Stomach (tissue), 4 donors: ENCODE measurements around the gene KCNJ16.

Experiments used
- EP300 ChIP-seq: sonication (generic); formaldehyde crosslinking; IDR thresholded peaks from one replicate; pipeline ENCODE4 v1.6.1; 2017; ENCODE audit warnings: antibody characterized with exemption
- TF ChIP-seq, protein P1 (sequence below), 7 experiments: fragments of 450-650 bp in 4 of 7; fragments of 200-600 bp in 3 of 7; sonication (generic) in 3 of 7; IDR thresholded peaks; one replicate each; pipeline ENCODE4 v1.5.1; 2016 to 2019; ENCODE audit warnings: antibody characterized with exemption in 7 of 7, control low read depth in 2 of 7, mild to moderate bottlenecking in 1 of 7

DNA sequence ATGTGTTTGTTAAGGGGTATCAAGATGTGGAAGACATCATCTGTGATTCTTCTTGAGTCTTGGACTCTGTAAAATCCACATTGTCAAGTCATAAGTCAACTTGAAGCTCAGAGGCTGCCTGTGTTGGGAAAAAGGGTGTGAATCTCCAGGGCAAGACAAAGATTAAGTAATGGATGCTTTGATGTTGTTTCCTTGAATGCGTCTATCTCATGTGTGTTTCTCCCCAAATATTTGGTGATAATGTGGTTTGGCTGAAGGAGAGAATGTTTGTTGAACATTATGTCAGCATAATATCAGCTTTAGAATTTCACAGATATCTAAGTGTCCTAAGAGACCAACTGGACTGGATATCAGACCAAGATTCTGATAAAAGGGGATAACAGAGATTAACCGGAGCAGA lies 24.1 kb upstream of the KCNJ16 start:
- no peak for TF ChIP-seq EP300
- TF ChIP-seq, protein P1, sequence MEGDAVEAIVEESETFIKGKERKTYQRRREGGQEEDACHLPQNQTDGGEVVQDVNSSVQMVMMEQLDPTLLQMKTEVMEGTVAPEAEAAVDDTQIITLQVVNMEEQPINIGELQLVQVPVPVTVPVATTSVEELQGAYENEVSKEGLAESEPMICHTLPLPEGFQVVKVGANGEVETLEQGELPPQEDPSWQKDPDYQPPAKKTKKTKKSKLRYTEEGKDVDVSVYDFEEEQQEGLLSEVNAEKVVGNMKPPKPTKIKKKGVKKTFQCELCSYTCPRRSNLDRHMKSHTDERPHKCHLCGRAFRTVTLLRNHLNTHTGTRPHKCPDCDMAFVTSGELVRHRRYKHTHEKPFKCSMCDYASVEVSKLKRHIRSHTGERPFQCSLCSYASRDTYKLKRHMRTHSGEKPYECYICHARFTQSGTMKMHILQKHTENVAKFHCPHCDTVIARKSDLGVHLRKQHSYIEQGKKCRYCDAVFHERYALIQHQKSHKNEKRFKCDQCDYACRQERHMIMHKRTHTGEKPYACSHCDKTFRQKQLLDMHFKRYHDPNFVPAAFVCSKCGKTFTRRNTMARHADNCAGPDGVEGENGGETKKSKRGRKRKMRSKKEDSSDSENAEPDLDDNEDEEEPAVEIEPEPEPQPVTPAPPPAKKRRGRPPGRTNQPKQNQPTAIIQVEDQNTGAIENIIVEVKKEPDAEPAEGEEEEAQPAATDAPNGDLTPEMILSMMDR (IDR thresholded peaks at IDR 0.05) = no peak
